ENCODE measurements around the gene MAD1L1.
"Not testable (repeated sequence)": the region's sequence is repeated elsewhere in the genome, so short reads cannot be mapped to it uniquely, and the experiment has no call there.

Gene MAD1L1

GRCh38 chr7:1860881-1861798 lies 371.6 kb downstream of the MAD1L1 start:
- not testable (repeated sequence) for DNase-seq (ENCODE audit: low read depth)

GRCh38 chr7:1859266-1860035 lies 373.3 kb downstream of the MAD1L1 start:
- DNase-seq (ENCODE audit: low read depth) = no peak

GRCh38 chr7:1858435-1859265 lies 374.1 kb downstream of the MAD1L1 start:
- no peak for DNase-seq (ENCODE audit: low read depth)

GRCh38 chr7:1857487-1858421 lies 375.0 kb downstream of the MAD1L1 start:
- DNase-seq (ENCODE audit: low read depth) = no peak

GRCh38 chr7:1856888-1857441 lies 375.8 kb downstream of the MAD1L1 start:
- DNase-seq (ENCODE audit: low read depth) = no peak

- DNase-seq (ENCODE audit: low read depth) = no peak
Observed at GRCh38 chr7:1856161-1856887, 376.4 kb downstream of the MAD1L1 start.

GRCh38 chr7:1855725-1856160 lies 377.0 kb downstream of the MAD1L1 start:
- no peak for DNase-seq (ENCODE audit: low read depth)

- no peak for DNase-seq (ENCODE audit: low read depth)
Observed at GRCh38 chr7:1854866-1855724, 377.6 kb downstream of the MAD1L1 start.

GRCh38 chr7:1853986-1854865 lies 378.5 kb downstream of the MAD1L1 start:
- no peak for DNase-seq (ENCODE audit: low read depth)

GRCh38 chr7:1853431-1853985 lies 379.2 kb downstream of the MAD1L1 start:
- DNase-seq (ENCODE audit: low read depth) = no peak

GRCh38 chr7:1852517-1853430 lies 380.0 kb downstream of the MAD1L1 start:
- no peak for DNase-seq (ENCODE audit: low read depth)

GRCh38 chr7:1851721-1852516 lies 380.8 kb downstream of the MAD1L1 start:
- no peak for DNase-seq (ENCODE audit: low read depth)

- no peak for DNase-seq (ENCODE audit: low read depth)
Observed at GRCh38 chr7:1850976-1851571, 381.7 kb downstream of the MAD1L1 start.

- DNase-seq (ENCODE audit: low read depth) = no peak
Observed at GRCh38 chr7:1850111-1850975, 382.4 kb downstream of the MAD1L1 start.

Measured in fibroblast of gingiva (primary cell).